GM23248 (cell line): ENCODE data around the gene MCOLN1. TPM values are rescaled to one million over a fixed set of nuclear protein-coding genes. Genes with fewer than 3 reads are reported as not detected.

Experiments used
- DNase-seq: peaks from one replicate; pipeline ENCODE4 v3.0.0-alpha.2; 2015
- H2AFZ ChIP-seq: fragments of 200-600 bp; sonication (generic); 2 replicates; pipeline ENCODE4 v1.6.1; 2016; ENCODE audit warnings: antibody characterized with exemption
- H3F3A ChIP-seq: fragments of 200-600 bp; sonication (generic); 2 replicates; pipeline ENCODE4 v1.6.1; 2016; ENCODE audit warnings: mild to moderate bottlenecking, antibody characterized with exemption, mixed run types; ENCODE audit not compliant: insufficient read depth
- H3K27ac ChIP-seq: fragments of 200-600 bp; sonication (generic); 2 replicates; pipeline ENCODE4 v1.5.1; 2016; ENCODE audit warnings: mild to moderate bottlenecking
- H3K27me3 ChIP-seq: fragments of 200-600 bp; sonication (generic); replicated peaks from 2 replicates; pipeline ENCODE4 v1.6.1; 2016; ENCODE audit warnings: mild to moderate bottlenecking; ENCODE audit not compliant: insufficient read depth
- H3K36me3 ChIP-seq: fragments of 200-600 bp; sonication (generic); 2 replicates; pipeline ENCODE4 v1.6.1; 2016; ENCODE audit warnings: low read depth, mild to moderate bottlenecking
- H3K4me1 ChIP-seq: fragments of 200-600 bp; sonication (generic); 2 replicates; pipeline ENCODE4 v1.6.1; 2016; ENCODE audit warnings: mild to moderate bottlenecking; ENCODE audit not compliant: insufficient read depth
- H3K4me2 ChIP-seq: fragments of 200-600 bp; sonication (generic); one replicate; pipeline ENCODE4 v1.6.1; 2016; ENCODE audit warnings: mild to moderate bottlenecking; ENCODE audit not compliant: unreplicated experiment
- H3K4me3 ChIP-seq: fragments of 200-600 bp; sonication (generic); 2 replicates; pipeline ENCODE4 v1.5.1; 2016; ENCODE audit warnings: mild to moderate bottlenecking
- H3K79me2 ChIP-seq: fragments of 200-600 bp; sonication (generic); 2 replicates; pipeline ENCODE4 v1.6.1; 2016; ENCODE audit warnings: mild to moderate bottlenecking; ENCODE audit not compliant: insufficient read depth
- H3K9ac ChIP-seq: fragments of 200-600 bp; sonication (generic); 2 replicates; pipeline ENCODE4 v1.6.1; 2016; ENCODE audit warnings: mild to moderate bottlenecking
- H3K9me2 ChIP-seq: fragments of 200-600 bp; sonication (generic); 2 replicates; pipeline ENCODE4 v1.6.1; 2016; ENCODE audit warnings: mixed run types, mild to moderate bottlenecking, moderate library complexity; ENCODE audit not compliant: insufficient read depth
- H3K9me3 ChIP-seq: fragments of 200-600 bp; sonication (generic); one replicate; pipeline ENCODE4 v1.6.1; 2017; ENCODE audit warnings: low read depth
- H4K20me1 ChIP-seq: fragments of 200-600 bp; sonication (generic); 2 replicates; pipeline ENCODE4 v1.6.0; 2016; ENCODE audit not compliant: insufficient read depth
- EZH2 ChIP-seq: fragments of 200-600 bp; sonication (generic); IDR thresholded peaks from 2 replicates; pipeline ENCODE4 v1.6.1; 2018; ENCODE audit warnings: antibody characterized with exemption, mild to moderate bottlenecking; ENCODE audit not compliant: insufficient read depth, poor library complexity, severe bottlenecking
- EZH2phosphoT487 ChIP-seq: fragments of 200-600 bp; sonication (generic); IDR thresholded peaks from 2 replicates; pipeline ENCODE4 v1.6.1; 2018; ENCODE audit warnings: antibody characterized with exemption, moderate library complexity, mild to moderate bottlenecking, low read depth; ENCODE audit not compliant: insufficient read depth
- WGBS, 2 experiments: methylation state at CpG; one replicate each; pipeline ENCODE4 v1.1.6; 2015 to 2017; ENCODE audit warnings: low lambda C conversion rate in 2 of 2, low coverage in 1 of 2; ENCODE audit errors: missing lambda C conversion rate in 2 of 2; 5-methylcytosine and 5-hydroxymethylcytosine counted together
- in situ Hi-C: fragments of 300-500 bp; cut with MboI; formaldehyde crosslinking; loops from 2 replicates; pipeline ENCODE4 v1.15.0; 2020
- polyA plus RNA-seq: library from polyadenylated mRNA; unstranded; fragments of >200 nt; fragmentation: Nextera tagmentation; extraction: Ambion mirVana; gene quantifications from 2 replicates; pipeline ENCODE4 v1.2.1, GENCODE V29; 2016
- total RNA-seq: library from RNA; depleted of rRNA; stranded (reverse); fragments of >200 nt; shearing (Covaris generic); gene quantifications from 2 replicates; pipeline ENCODE4 v1.2.3, GENCODE V29; 2014

The MCOLN1 gene
- total and polyA plus RNA-seq, 2 experiments from 2014 or later = 4.9 to 28.6 TPM

DNA sequence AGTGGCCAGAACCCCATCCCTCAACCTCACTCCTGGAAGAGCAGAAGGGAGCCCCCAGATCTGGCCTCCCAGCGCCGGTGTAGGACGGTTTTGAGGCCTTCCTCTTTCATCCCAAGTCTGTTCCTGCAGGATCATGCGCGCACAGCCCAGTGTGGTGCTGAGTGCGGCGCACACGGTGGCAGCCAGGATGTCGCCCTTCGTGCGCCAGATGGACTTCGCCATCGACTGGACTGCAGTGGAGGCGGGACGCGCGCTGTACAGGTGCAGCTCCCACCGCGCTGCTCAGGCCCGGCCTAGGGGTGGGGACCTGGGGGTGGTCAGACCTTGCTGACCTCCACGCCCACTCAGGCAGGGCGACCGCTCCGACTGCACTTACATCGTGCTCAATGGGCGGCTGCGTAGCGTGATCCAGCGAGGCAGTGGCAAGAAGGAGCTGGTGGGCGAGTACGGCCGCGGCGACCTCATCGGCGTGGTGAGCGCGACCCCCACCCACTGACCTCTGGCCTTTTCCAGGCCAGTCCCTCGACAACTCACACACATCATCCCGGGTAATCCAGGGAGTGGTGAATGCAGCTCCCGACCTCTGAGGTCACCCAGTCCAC, 27.8 kb downstream of the MCOLN1 start:
- Histone ChIP-seq H3K36me3 (0 out of 2 replicates have a peak, but pooled peaks cover 4% of the 10 kb centered on the region), H4K20me1 (no peaks in the 10 kb centered on the region), H3K4me2 (no peak overlapping the region), H3K9me3 (no peaks in the 10 kb centered on the region), H3K9ac (no peak overlapping the region), H3K4me3 (no peak overlapping the region), H3K27ac (no peak overlapping the region), H3K4me1 (no peaks in the 10 kb centered on the region), H3K9me2 (no peaks in the 10 kb centered on the region), H3F3A (no peaks in the 10 kb centered on the region), H2AFZ (no peak overlapping the region), H3K79me2 (no peaks in the 10 kb centered on the region), H3K27me3 (no peaks in the 10 kb centered on the region)
- no peak for DNase-seq
- in situ Hi-C loops = no loop called here
- 96 to 97% methylated on average over 40 to 41 of the region's 41 CpGs for WGBS, 2 experiments
- TF ChIP-seq EZH2phosphoT487 (no peak), EZH2 (no peak)

DNA sequence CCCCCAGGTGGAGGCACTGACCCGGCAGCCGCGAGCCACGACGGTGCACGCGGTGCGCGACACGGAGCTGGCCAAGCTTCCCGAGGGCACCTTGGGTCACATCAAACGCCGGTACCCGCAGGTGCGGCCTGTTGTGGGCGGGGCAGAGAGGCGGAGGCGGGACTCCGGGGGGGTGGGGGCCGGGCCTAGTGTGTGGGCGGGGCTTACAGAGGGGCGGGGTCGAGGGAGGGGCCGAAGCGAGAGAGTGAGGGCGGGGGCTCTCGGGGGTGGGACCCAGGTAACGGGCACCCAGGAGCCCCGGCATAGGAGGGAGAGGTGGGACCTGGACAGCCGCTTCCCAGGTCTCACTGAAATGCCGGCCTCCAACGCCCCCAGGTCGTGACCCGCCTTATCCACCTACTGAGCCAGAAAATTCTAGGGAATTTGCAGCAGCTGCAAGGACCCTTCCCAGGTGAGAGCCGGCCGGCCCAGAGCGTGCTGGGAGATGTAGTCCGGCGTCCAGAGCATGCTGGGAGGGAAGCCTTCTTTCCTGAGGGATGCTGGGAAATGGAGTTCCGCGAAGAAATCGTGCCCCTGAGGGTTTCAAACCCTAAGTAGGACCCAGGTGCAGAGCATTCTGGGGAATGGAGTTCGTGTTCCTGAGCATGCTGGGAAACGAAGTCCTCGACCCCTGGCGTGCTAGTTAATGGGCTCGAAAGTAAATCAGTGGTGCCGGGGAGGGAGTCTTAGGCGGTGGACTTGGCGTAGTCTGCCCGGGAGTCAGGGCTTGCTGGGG, 28.8 kb downstream of the MCOLN1 start:
- in situ Hi-C loops = no loop called here
- 49 to 53% methylated on average over 42 to 44 of the region's 51 CpGs for WGBS, 2 experiments
- no peak overlapping the region for H3K4me2 ChIP-seq
- H3K4me1 ChIP-seq = no peaks in the 10 kb centered on the region
- H3F3A ChIP-seq = no peaks in the 10 kb centered on the region
- H3K27me3 ChIP-seq = no peaks in the 10 kb centered on the region
- H3K36me3 ChIP-seq = 0 out of 2 replicates have a peak, but pooled peaks cover 4% of the 10 kb centered on the region
- H3K27ac ChIP-seq = no peak overlapping the region
- peak; percentile 53 for DNase-seq
- H3K4me3 ChIP-seq = no peak overlapping the region
- H3K9me3 ChIP-seq = no peaks in the 10 kb centered on the region
- TF ChIP-seq EZH2phosphoT487 (no peak), EZH2 (no peak)
- no peaks in the 10 kb centered on the region for H3K9me2 ChIP-seq
- no peak overlapping the region for H2AFZ ChIP-seq
- H3K9ac ChIP-seq = no peak overlapping the region
- H4K20me1 ChIP-seq = no peaks in the 10 kb centered on the region
- no peaks in the 10 kb centered on the region for H3K79me2 ChIP-seq

DNA sequence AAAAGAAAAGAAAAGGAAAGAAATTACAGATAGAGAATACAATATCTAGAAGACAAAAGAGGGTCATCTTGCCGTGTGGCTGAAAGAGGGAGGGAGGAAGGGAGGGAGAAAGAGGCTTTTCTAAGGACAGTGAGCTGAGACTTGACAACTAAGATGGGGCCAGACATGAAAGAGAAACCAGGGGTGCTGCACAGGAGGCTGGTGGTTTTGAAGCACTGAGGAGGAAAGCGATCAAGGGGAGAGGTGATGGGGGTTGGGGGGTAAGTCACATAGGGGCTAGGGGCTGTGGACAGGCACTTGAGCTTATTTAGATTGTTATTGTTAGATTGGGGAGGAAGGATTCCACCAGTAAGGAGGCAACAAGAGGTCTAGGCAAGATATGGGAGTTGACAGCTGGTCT, 30.4 kb downstream of the MCOLN1 start:
- Histone ChIP-seq H3K4me3 (no peak overlapping the region), H2AFZ (no peak overlapping the region), H3K79me2 (no peaks in the 10 kb centered on the region), H3K27ac (no peak overlapping the region), H3K4me2 (no peak overlapping the region), H3K9ac (no peak overlapping the region), H3K9me2 (no peaks in the 10 kb centered on the region), H3F3A (no peaks in the 10 kb centered on the region), H3K4me1 (no peaks in the 10 kb centered on the region), H3K27me3 (no peaks in the 10 kb centered on the region), H4K20me1 (no peaks in the 10 kb centered on the region), H3K36me3 (0 out of 2 replicates have a peak, but pooled peaks cover 4% of the 10 kb centered on the region), H3K9me3 (no peaks in the 10 kb centered on the region)
- DNase-seq = no peak
- in situ Hi-C loops = no loop called here
- WGBS, 2 experiments = 69 to 75% methylated on average over 2 of the region's 2 CpGs
- TF ChIP-seq EZH2phosphoT487 (no peak), EZH2 (no peak)

DNA sequence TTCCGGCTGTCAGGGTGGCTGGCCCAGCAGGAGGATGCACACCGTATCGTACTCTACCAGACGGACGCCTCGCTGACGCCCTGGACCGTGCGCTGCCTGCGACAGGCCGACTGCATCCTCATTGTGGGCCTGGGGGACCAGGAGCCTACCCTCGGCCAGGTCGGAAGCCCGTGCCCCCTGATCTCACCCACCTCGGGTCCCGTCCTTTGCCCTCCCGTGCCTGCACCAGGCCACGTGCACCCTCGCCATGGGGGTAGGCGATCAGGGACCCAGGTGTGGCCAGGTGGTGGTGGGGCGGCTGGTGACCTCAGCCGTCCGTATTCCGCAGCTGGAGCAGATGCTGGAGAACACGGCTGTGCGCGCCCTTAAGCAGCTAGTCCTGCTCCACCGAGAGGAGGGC, 32.1 kb downstream of the MCOLN1 start:
- Histone ChIP-seq H3K36me3 (peaks cover 8% of the 10 kb centered on the region; the same call in 1 of the 2 replicates), H3K9me3 (no peaks in the 10 kb centered on the region), H3K27ac (no peak overlapping the region), H3K27me3 (no peaks in the 10 kb centered on the region), H3K4me2 (no peak overlapping the region), H3K4me1 (no peaks in the 10 kb centered on the region), H3K4me3 (no peak overlapping the region), H2AFZ (no peak overlapping the region), H3K9ac (no peak overlapping the region), H3K79me2 (no peaks in the 10 kb centered on the region), H3K9me2 (no peaks in the 10 kb centered on the region), H4K20me1 (no peaks in the 10 kb centered on the region), H3F3A (no peaks in the 10 kb centered on the region)
- in situ Hi-C loops = no loop called here
- no peak for DNase-seq
- 85 to 92% methylated on average over 13 to 28 of the region's 28 CpGs for WGBS, 2 experiments
- TF ChIP-seq EZH2phosphoT487 (no peak), EZH2 (no peak)
